Effector memory CD8-positive, alpha-beta T cell (primary cell): Measurements from ENCODE around the gene FOXL1.

Experiments
- ATAC-seq: fragments of 150-1000 bp; cut with Tn5 transposase; replicated peaks from 2 replicates; pipeline ENCODE4 v1.10.0; 2021; ENCODE audit warnings: mild to moderate bottlenecking, moderate library complexity
- DNase-seq, 3 experiments: peaks; one replicate each; pipeline ENCODE4 v3.0.0; 2021
- H3K27ac Mint-ChIP-seq, 2 donors: one replicate each; pipeline ENCODE4 v1.8.0; 2022; ENCODE audit warnings: mild to moderate bottlenecking in 2 of 2, mixed read lengths in 2 of 2, moderate library complexity in 2 of 2
- H3K27me3 Mint-ChIP-seq, 2 donors: one replicate each; pipeline ENCODE4 v1.8.0; 2022; ENCODE audit warnings: mixed read lengths in 2 of 2
- H3K36me3 Mint-ChIP-seq: one replicate; pipeline ENCODE4 v1.8.0; 2022; ENCODE audit warnings: mild to moderate bottlenecking, moderate library complexity, mixed read lengths; ENCODE audit not compliant: insufficient read depth
- H3K4me1 Mint-ChIP-seq, 2 donors: one replicate each; pipeline ENCODE4 v1.8.0; 2022; ENCODE audit warnings: low read depth in 2 of 2, mixed read lengths in 2 of 2
- H3K4me3 Mint-ChIP-seq, 2 donors: one replicate each; pipeline ENCODE4 v1.8.0; 2022; ENCODE audit warnings: mild to moderate bottlenecking in 2 of 2, mixed read lengths in 2 of 2, moderate library complexity in 2 of 2
- H3K9me3 Mint-ChIP-seq, 2 donors: one replicate each; pipeline ENCODE4 v1.8.0; 2022; ENCODE audit warnings: mixed read lengths in 2 of 2
- total RNA-seq, 9 experiments: gene quantifications; one replicate each; lab custom pipeline; 2026; lab: John Stamatoyannopoulos, UW

The FOXL1 gene
- total RNA-seq: 0 to 0.19 (median 0) reads per million in 9 experiments

- Mint-ChIP-seq H3K4me3 (no peak within 1 kb of the TSS), H3K4me1 (peaks cover 6% of the 10 kb centered on the region in 2 donors), H3K36me3 (no peaks in the 10 kb centered on the region), H3K27me3 (peaks cover 78 to 91% of the 10 kb centered on the region in 2 donors), H3K27ac (no peak within 1 kb of the TSS), H3K9me3 (no peaks in the 10 kb centered on the region)
- no peak for DNase-seq
- ATAC-seq: no peak
Measured at GRCh38 chr16:86578061-86578599, at the start of gene FOXL1. FOXL1 (plus strand) TSS chr16:86578549; CDS start chr16:86578724, 175 bp downstream.

- H3K4me3 Mint-ChIP-seq: no peak overlapping the region
- peaks cover 0 to 3% of the 10 kb centered on the region in 2 donors for H3K4me1 Mint-ChIP-seq
- peaks cover 3% of the 10 kb centered on the region for H3K36me3 Mint-ChIP-seq
- H3K27ac Mint-ChIP-seq: no peak overlapping the region
- no peaks in the 10 kb centered on the region for H3K27me3 Mint-ChIP-seq
- no peaks in the 10 kb centered on the region for H3K9me3 Mint-ChIP-seq
- no peak for ATAC-seq
- DNase-seq: no peak
Measured at GRCh38 chr16:86529160-86529559, 49.2 kb upstream of the FOXL1 start.

- Mint-ChIP-seq H3K4me1 (peaks cover 0 to 3% of the 10 kb centered on the region in 2 donors), H3K9me3 (no peaks in the 10 kb centered on the region), H3K4me3 (no peak overlapping the region), H3K36me3 (peaks cover 3% of the 10 kb centered on the region), H3K27ac (no peak overlapping the region), H3K27me3 (no peaks in the 10 kb centered on the region)
- no peak for ATAC-seq
- DNase-seq: no peak
Measured at GRCh38 chr16:86530251-86531190, 47.8 kb upstream of the FOXL1 start.

GRCh38 chr16:86531191-86531545 lies 47.2 kb upstream of the FOXL1 start:
- Mint-ChIP-seq H3K9me3 (no peaks in the 10 kb centered on the region), H3K36me3 (peaks cover 3% of the 10 kb centered on the region), H3K27ac (no peak overlapping the region), H3K4me1 (peaks cover 0 to 3% of the 10 kb centered on the region in 2 donors), H3K4me3 (no peak overlapping the region), H3K27me3 (no peaks in the 10 kb centered on the region)
- ATAC-seq: no peak
- no peak for DNase-seq

GRCh38 chr16:86531641-86532525 lies 46.5 kb upstream of the FOXL1 start:
- Mint-ChIP-seq H3K27ac (no peak overlapping the region), H3K4me3 (no peak overlapping the region), H3K4me1 (peaks cover 0 to 3% of the 10 kb centered on the region in 2 donors), H3K36me3 (peaks cover 3% of the 10 kb centered on the region), H3K9me3 (no peaks in the 10 kb centered on the region), H3K27me3 (no peaks in the 10 kb centered on the region)
- ATAC-seq (no peak), DNase-seq (no peak)

- Mint-ChIP-seq H3K4me1 (peaks cover 0 to 3% of the 10 kb centered on the region in 2 donors), H3K27me3 (no peaks in the 10 kb centered on the region), H3K36me3 (peaks cover 3% of the 10 kb centered on the region), H3K27ac (no peak overlapping the region), H3K4me3 (no peak overlapping the region), H3K9me3 (no peaks in the 10 kb centered on the region)
- DNase-seq (no peak), ATAC-seq (no peak)
Measured at GRCh38 chr16:86532526-86532815, 45.9 kb upstream of the FOXL1 start.

- H3K36me3 Mint-ChIP-seq: peaks cover 3% of the 10 kb centered on the region
- no peaks in the 10 kb centered on the region for H3K9me3 Mint-ChIP-seq
- no peaks in the 10 kb centered on the region for H3K27me3 Mint-ChIP-seq
- H3K27ac Mint-ChIP-seq: no peak overlapping the region
- ATAC-seq (no peak), DNase-seq (no peak)
- peaks cover 0 to 3% of the 10 kb centered on the region in 2 donors for H3K4me1 Mint-ChIP-seq
- H3K4me3 Mint-ChIP-seq: no peak overlapping the region
Measured at GRCh38 chr16:86533076-86533475, 45.3 kb upstream of the FOXL1 start.

GRCh38 chr16:86533767-86534351 lies 44.5 kb upstream of the FOXL1 start:
- H3K36me3 Mint-ChIP-seq: peaks cover 3% of the 10 kb centered on the region
- peaks cover 0 to 3% of the 10 kb centered on the region in 2 donors for H3K4me1 Mint-ChIP-seq
- H3K9me3 Mint-ChIP-seq: no peaks in the 10 kb centered on the region
- H3K4me3 Mint-ChIP-seq: no peak overlapping the region
- H3K27ac Mint-ChIP-seq: no peak overlapping the region
- DNase-seq: no peak
- no peak for ATAC-seq
- H3K27me3 Mint-ChIP-seq: no peaks in the 10 kb centered on the region

GRCh38 chr16:86534779-86535615 lies 43.4 kb upstream of the FOXL1 start:
- H3K4me3 Mint-ChIP-seq: no peak overlapping the region
- no peaks in the 10 kb centered on the region for H3K27me3 Mint-ChIP-seq
- ATAC-seq: no peak
- H3K9me3 Mint-ChIP-seq: no peaks in the 10 kb centered on the region
- H3K36me3 Mint-ChIP-seq: peaks cover 3% of the 10 kb centered on the region
- peak overlapping the region in 1 of 2 donors; percentile 22 for H3K27ac Mint-ChIP-seq
- peaks cover 0 to under 1% of the 10 kb centered on the region in 2 donors for H3K4me1 Mint-ChIP-seq
- DNase-seq: no peak

GRCh38 chr16:86536621-86537020 lies 41.7 kb upstream of the FOXL1 start:
- Mint-ChIP-seq H3K27ac (no peak overlapping the region), H3K4me3 (no peak overlapping the region), H3K36me3 (peaks cover 8% of the 10 kb centered on the region), H3K9me3 (no peaks in the 10 kb centered on the region), H3K27me3 (no peaks in the 10 kb centered on the region), H3K4me1 (no peaks in the 10 kb centered on the region)
- ATAC-seq: no peak
- DNase-seq: no peak

- H3K36me3 Mint-ChIP-seq: peaks cover 10% of the 10 kb centered on the region
- no peak for DNase-seq
- no peaks in the 10 kb centered on the region for H3K4me1 Mint-ChIP-seq
- H3K4me3 Mint-ChIP-seq: no peak overlapping the region
- H3K27me3 Mint-ChIP-seq: no peaks in the 10 kb centered on the region
- no peak for ATAC-seq
- H3K9me3 Mint-ChIP-seq: no peaks in the 10 kb centered on the region
- H3K27ac Mint-ChIP-seq: no peak overlapping the region
Measured at GRCh38 chr16:86537486-86537885, 40.9 kb upstream of the FOXL1 start.

GRCh38 chr16:86538196-86538780 lies 40.1 kb upstream of the FOXL1 start:
- no peak for ATAC-seq
- Mint-ChIP-seq H3K36me3 (peaks cover 10% of the 10 kb centered on the region), H3K4me1 (no peaks in the 10 kb centered on the region), H3K4me3 (no peak overlapping the region), H3K27ac (no peak overlapping the region), H3K9me3 (no peaks in the 10 kb centered on the region), H3K27me3 (no peaks in the 10 kb centered on the region)
- DNase-seq: no peak
